Measurements from ENCODE around the gene SLC16A5. TPM values are rescaled to one million over a fixed set of nuclear protein-coding genes. Genes with fewer than 3 reads are reported as not detected.
A peak's percentile ranks its signal among the peaks of the same experiment; 100 is the strongest.

SLC16A5 gene
- total RNA-seq, 1 donor from 2014 or later: 3.0 TPM

- no peak for DNase-seq (ENCODE audit: low spot score)
- Mint-ChIP-seq H3K4me1 (ENCODE audit: low read depth) (peaks cover 50% of the 10 kb centered on the region), H3K36me3 (ENCODE audit: low read depth) (no peaks in the 10 kb centered on the region), H3K27ac (ENCODE audit: unreplicated experiment) (no peak overlapping the region), H3K4me3 (ENCODE audit: unreplicated experiment) (no peak overlapping the region), H3K9me3 (ENCODE audit: low read depth) (no peaks in the 10 kb centered on the region), H3K27me3 (ENCODE audit: low read depth) (no peaks in the 10 kb centered on the region)
- no peak for TF ChIP-seq CTCF (IDR thresholded peaks at IDR 0.05)
These were observed 1.1 kb upstream of the SLC16A5 start for GRCh38 chr17:75086496-75087181.

- no peak for DNase-seq (ENCODE audit: low spot score)
- H3K4me1 Mint-ChIP-seq (ENCODE audit: low read depth): peaks cover 46% of the 10 kb centered on the region
- H3K9me3 Mint-ChIP-seq (ENCODE audit: low read depth): no peaks in the 10 kb centered on the region
- TF ChIP-seq CTCF (IDR thresholded peaks at IDR 0.05): no peak
- no peaks in the 10 kb centered on the region for H3K36me3 Mint-ChIP-seq (ENCODE audit: low read depth)
- peak overlapping the region; percentile 54 for H3K4me3 Mint-ChIP-seq (ENCODE audit: unreplicated experiment)
- H3K27ac Mint-ChIP-seq (ENCODE audit: unreplicated experiment): no peak overlapping the region
- H3K27me3 Mint-ChIP-seq (ENCODE audit: low read depth): no peaks in the 10 kb centered on the region
These were observed 584 bp upstream of the SLC16A5 start for GRCh38 chr17:75087182-75087557.

GRCh38 chr17:75088465-75089417, 987 bp downstream of the SLC16A5 start:
- no peak for DNase-seq (ENCODE audit: low spot score)
- no peak overlapping the region for H3K27ac Mint-ChIP-seq (ENCODE audit: unreplicated experiment)

GRCh38 chr17:75090871-75091854, 3.4 kb downstream of the SLC16A5 start:
- Mint-ChIP-seq H3K27ac (ENCODE audit: unreplicated experiment) (no peak overlapping the region), H3K27me3 (ENCODE audit: low read depth) (no peaks in the 10 kb centered on the region), H3K4me1 (ENCODE audit: low read depth) (peaks cover 27% of the 10 kb centered on the region), H3K36me3 (ENCODE audit: low read depth) (no peaks in the 10 kb centered on the region), H3K9me3 (ENCODE audit: low read depth) (no peaks in the 10 kb centered on the region), H3K4me3 (ENCODE audit: unreplicated experiment) (no peak overlapping the region)
- TF ChIP-seq CTCF (IDR thresholded peaks at IDR 0.05): no peak
- no peak for DNase-seq (ENCODE audit: low spot score)

More at GRCh38 chr17:75088465-75089417, 987 bp downstream of the SLC16A5 start:
- peak overlapping the region; percentile 67 for H3K4me3 Mint-ChIP-seq (ENCODE audit: unreplicated experiment)
- no peak for TF ChIP-seq CTCF (IDR thresholded peaks at IDR 0.05)
- no peaks in the 10 kb centered on the region for H3K9me3 Mint-ChIP-seq (ENCODE audit: low read depth)
- H3K36me3 Mint-ChIP-seq (ENCODE audit: low read depth): no peaks in the 10 kb centered on the region
- peaks cover 37% of the 10 kb centered on the region for H3K4me1 Mint-ChIP-seq (ENCODE audit: low read depth)
- H3K27me3 Mint-ChIP-seq (ENCODE audit: low read depth): no peaks in the 10 kb centered on the region

Data from chondrocyte (in vitro differentiated cells).